Measurements from ENCODE around the gene NEK4.

GRCh38 chr3:52693071-52693470 lies 77.7 kb downstream of the NEK4 start:
- no peak for TF ChIP-seq STAT5B (CRISPR knock-in tag; IDR thresholded peaks at IDR 0.05)
- no peak for TF ChIP-seq ZNF318 (CRISPR knock-in tag; IDR thresholded peaks at IDR 0.05)
- TF ChIP-seq, protein P1, sequence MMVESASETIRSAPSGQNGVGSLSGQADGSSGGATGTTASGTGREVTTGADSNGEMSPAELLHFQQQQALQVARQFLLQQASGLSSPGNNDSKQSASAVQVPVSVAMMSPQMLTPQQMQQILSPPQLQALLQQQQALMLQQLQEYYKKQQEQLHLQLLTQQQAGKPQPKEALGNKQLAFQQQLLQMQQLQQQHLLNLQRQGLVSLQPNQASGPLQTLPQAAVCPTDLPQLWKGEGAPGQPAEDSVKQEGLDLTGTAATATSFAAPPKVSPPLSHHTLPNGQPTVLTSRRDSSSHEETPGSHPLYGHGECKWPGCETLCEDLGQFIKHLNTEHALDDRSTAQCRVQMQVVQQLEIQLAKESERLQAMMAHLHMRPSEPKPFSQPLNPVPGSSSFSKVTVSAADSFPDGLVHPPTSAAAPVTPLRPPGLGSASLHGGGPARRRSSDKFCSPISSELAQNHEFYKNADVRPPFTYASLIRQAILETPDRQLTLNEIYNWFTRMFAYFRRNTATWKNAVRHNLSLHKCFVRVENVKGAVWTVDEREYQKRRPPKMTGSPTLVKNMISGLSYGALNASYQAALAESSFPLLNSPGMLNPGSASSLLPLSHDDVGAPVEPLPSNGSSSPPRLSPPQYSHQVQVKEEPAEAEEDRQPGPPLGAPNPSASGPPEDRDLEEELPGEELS (CRISPR knock-in tag; IDR thresholded peaks at IDR 0.05) = no peak

Measured in HepG2 (cell line).